H1 (cell line): ENCODE measurements around the gene CFHR5. TPM values are rescaled to one million over a fixed set of nuclear protein-coding genes. Genes with fewer than 3 reads are reported as not detected.

Experiments
- CTCF ChIA-PET: fragments of 300-600 bp; sonication (Branson Sonifier 250); formaldehyde crosslinking; loops from one replicate; lab custom pipeline; 2021; ENCODE audit not compliant: partially characterized antibody; lab: Charles Lee
- POLR2A ChIA-PET: fragments of 300-600 bp; sonication (Branson Sonifier 250); formaldehyde crosslinking; loops from one replicate; lab custom pipeline; 2021; ENCODE audit warnings: inconsistent platforms; ENCODE audit not compliant: partially characterized antibody; lab: Charles Lee
- DNase-seq, 2 experiments: peaks; one replicate each; pipeline versions ENCODE4 v3.0.0 to v3.0.0-alpha.2; 2010 to 2022; ENCODE audit warnings: low spot score in 2 of 2, low read depth in 1 of 2, mixed read lengths in 1 of 2
- FAIRE-seq: peaks from 2 replicates; lab custom pipeline; 2011; peaks lifted over from hg19 to GRCh38; lab: Jason Lieb, UNC
- H2AFZ ChIP-seq: 2 replicates; pipeline ENCODE4 v1.8.1; 2012; ENCODE audit warnings: low read length, inconsistent platforms
- H2AK5ac ChIP-seq: 2 replicates; pipeline ENCODE4 v1.6.1; 2013; ENCODE audit warnings: low read depth, low read length
- H2BK120ac ChIP-seq: replicated peaks from 2 replicates; pipeline ENCODE3; 2013; ENCODE audit warnings: low read depth, low read length, inconsistent platforms
- H2BK12ac ChIP-seq: 2 replicates; pipeline ENCODE4 v1.6.1; 2013; ENCODE audit warnings: low read depth, low read length
- H2BK15ac ChIP-seq: 2 replicates; pipeline ENCODE4 v1.6.1; 2013; ENCODE audit warnings: low read length
- H2BK20ac ChIP-seq: 2 replicates; pipeline ENCODE4 v1.6.1; 2013; ENCODE audit warnings: low read length
- H2BK5ac ChIP-seq: 2 replicates; pipeline ENCODE4 v1.6.1; 2013; ENCODE audit warnings: low read depth, low read length
- H3K14ac ChIP-seq: 2 replicates; pipeline ENCODE4 v1.6.1; 2013; ENCODE audit warnings: inconsistent platforms; ENCODE audit not compliant: insufficient read length
- H3K18ac ChIP-seq: 2 replicates; pipeline ENCODE4 v1.6.1; 2013; ENCODE audit warnings: low read length; ENCODE audit errors: extremely low read depth
- H3K23ac ChIP-seq: 2 replicates; pipeline ENCODE4 v1.6.1; 2013; ENCODE audit warnings: inconsistent platforms; ENCODE audit not compliant: insufficient read length
- H3K23me2 ChIP-seq: 2 replicates; pipeline ENCODE4 v1.6.1; 2013; ENCODE audit warnings: low read depth, low read length
- H3K27ac ChIP-seq: 2 replicates; pipeline ENCODE4 v1.6.1; 2011; ENCODE audit warnings: low read depth, low read length, inconsistent platforms
- H3K27me3 ChIP-seq, 4 experiments: replicated peaks in 1 of 4; 1 replicate in 1 of 4; 2 replicates in 3 of 4; pipeline versions ENCODE4 v1.6.1 to v1.8.1; 2011 to 2013; ENCODE audit warnings: low read length in 3 of 4, mild to moderate bottlenecking in 3 of 4, inconsistent platforms in 2 of 4, mixed read lengths in 2 of 4, moderate library complexity in 1 of 4; ENCODE audit not compliant: control insufficient read depth in 3 of 4, insufficient read depth in 3 of 4; ENCODE audit errors: extremely low read depth in 1 of 4
- H3K36me3 ChIP-seq, 4 experiments: 2 replicates each; pipeline versions ENCODE4 v1.6.1 to v1.8.1; 2011 to 2013; ENCODE audit warnings: mild to moderate bottlenecking in 4 of 4, low read length in 3 of 4, moderate library complexity in 2 of 4, control low read depth in 1 of 4, inconsistent platforms in 1 of 4; ENCODE audit not compliant: insufficient read depth in 4 of 4, control insufficient read depth in 2 of 4
- H3K4ac ChIP-seq: replicated peaks from 2 replicates; pipeline ENCODE3; 2013; ENCODE audit warnings: low read length, low read depth, mixed read lengths, inconsistent platforms; ENCODE audit not compliant: insufficient read length
- H3K4me1 ChIP-seq, 4 experiments: replicated peaks in 1 of 4; 1 replicate in 1 of 4; 2 replicates in 3 of 4; pipeline versions ENCODE4 v1.6.1 to v1.8.1; 2011 to 2013; ENCODE audit warnings: low read length in 3 of 4, inconsistent platforms in 2 of 4, mixed read lengths in 1 of 4; ENCODE audit not compliant: insufficient read depth in 4 of 4, control insufficient read depth in 3 of 4
- H3K4me2 ChIP-seq, 2 experiments: 2 replicates each; pipeline versions ENCODE4 v1.6.1 to v1.8.1; 2011 to 2013; ENCODE audit warnings: low read depth in 2 of 2, low read length in 2 of 2, control low read depth in 1 of 2, inconsistent platforms in 1 of 2, mild to moderate bottlenecking in 1 of 2; ENCODE audit not compliant: insufficient read depth in 1 of 2
- H3K4me3 ChIP-seq, 4 experiments: fragments of 200-600, 300-600 bp in 1 of 4; sonication (generic), shearing (Covaris generic), sonication (Bioruptor Twin) in 1 of 4; 2 replicates each; pipeline versions ENCODE4 v1.5.1 to v1.8.1; 2011 to 2016; ENCODE audit warnings: low read length in 4 of 4, low read depth in 3 of 4, control low read depth in 2 of 4, inconsistent platforms in 2 of 4, mild to moderate bottlenecking in 2 of 4, mixed read lengths in 1 of 4, moderate library complexity in 1 of 4; ENCODE audit not compliant: insufficient read depth in 2 of 4; ENCODE audit errors: extremely low read depth in 1 of 4
- H3K56ac ChIP-seq: replicated peaks from 2 replicates; pipeline ENCODE3; 2013; ENCODE audit warnings: low read depth, mild to moderate bottlenecking, mixed read lengths, low read length, inconsistent platforms; ENCODE audit not compliant: insufficient read length
- H3K79me1 ChIP-seq: 2 replicates; pipeline ENCODE4 v1.6.1; 2013; ENCODE audit warnings: low read depth, low read length, control low read depth
- H3K79me2 ChIP-seq, 2 experiments: 2 replicates each; pipeline versions ENCODE4 v1.6.1 to v1.8.1; 2012 to 2013; ENCODE audit warnings: low read length in 2 of 2, mild to moderate bottlenecking in 2 of 2, inconsistent platforms in 1 of 2; ENCODE audit not compliant: insufficient read depth in 2 of 2, control insufficient read depth in 1 of 2
- H3K9ac ChIP-seq, 4 experiments: replicated peaks in 1 of 4; 1 replicate in 1 of 4; 2 replicates in 3 of 4; pipeline versions ENCODE4 v1.6.1 to v1.8.1; 2011 to 2013; ENCODE audit warnings: low read depth in 3 of 4, low read length in 3 of 4, control low read depth in 2 of 4, mild to moderate bottlenecking in 2 of 4, moderate library complexity in 2 of 4, inconsistent platforms in 1 of 4; ENCODE audit errors: extremely low read depth in 1 of 4
- H3K9me3 ChIP-seq, 2 experiments: 2 replicates each; pipeline versions ENCODE4 v1.6.1 to v1.8.1; 2012 to 2013; ENCODE audit warnings: mild to moderate bottlenecking in 2 of 2, moderate library complexity in 2 of 2, control low read depth in 1 of 2, inconsistent platforms in 1 of 2, low read depth in 1 of 2, low read length in 1 of 2, mixed read lengths in 1 of 2; ENCODE audit not compliant: insufficient read depth in 2 of 2
- H4K20me1 ChIP-seq, 2 experiments: replicated peaks in 1 of 2; 2 replicates each; pipeline versions ENCODE3 to v1.8.1; 2011 to 2013; ENCODE audit warnings: inconsistent platforms in 2 of 2, low read length in 2 of 2, mild to moderate bottlenecking in 1 of 2; ENCODE audit not compliant: insufficient read depth in 2 of 2, control insufficient read depth in 1 of 2
- H4K5ac ChIP-seq: 2 replicates; pipeline ENCODE4 v1.6.1; 2013; ENCODE audit warnings: low read length, low read depth, mixed read lengths, inconsistent platforms; ENCODE audit not compliant: insufficient read length
- H4K8ac ChIP-seq: 2 replicates; pipeline ENCODE4 v1.8.0; 2013; ENCODE audit warnings: mild to moderate bottlenecking, moderate library complexity, low read length, inconsistent platforms; ENCODE audit not compliant: insufficient read depth; ENCODE audit errors: extremely low read depth
- H4K91ac ChIP-seq: replicated peaks from 2 replicates; pipeline ENCODE3; 2013; ENCODE audit warnings: low read length, mixed read lengths, inconsistent platforms; ENCODE audit not compliant: insufficient read length
- KDM1A ChIP-seq: fragments of 200-600, 300-600 bp; sonication (generic); IDR thresholded peaks from 2 replicates; pipeline ENCODE4 v1.7.1; 2016; ENCODE audit warnings: mild to moderate bottlenecking, low read length, borderline replicate concordance
- WGBS, 2 experiments: shearing (Covaris generic) in 1 of 2; methylation state at CpG; one replicate each; pipeline versions ENCODE4 v1.1.6 to v1.1.7; 2013 to 2015; ENCODE audit warnings: low lambda C conversion rate in 2 of 2, mixed read lengths in 2 of 2, inconsistent platforms in 1 of 2, low coverage in 1 of 2, missing lambda C conversion rate in 1 of 2; ENCODE audit not compliant: insufficient replicate concordance in 2 of 2, insufficient coverage in 1 of 2, insufficient read length in 1 of 2; ENCODE audit errors: extremely low coverage in 1 of 2, missing lambda C conversion rate in 1 of 2; 5-methylcytosine and 5-hydroxymethylcytosine counted together
- polyA plus RNA-seq, 7 experiments: library from polyadenylated mRNA; depleted of rRNA in 3 of 7; stranded (reverse) in 5 of 7; unstranded in 2 of 7; fragments of >200 nt in 5 of 7; fragments of 200-250 nt in 2 of 7; gene quantifications; 1 replicate in 5 of 7; 2 replicates in 1 of 7; 4 replicates in 1 of 7; pipeline versions ENCODE4 v1.2.1 to v1.2.3, GENCODE V29; 2011 to 2013; ENCODE audit warnings: missing spikeins in 2 of 7, mixed read lengths in 2 of 7
- total RNA-seq: library from RNA; stranded (reverse); fragmentation: NEBNext Ultra II Directional; extraction: Animal tissue kit (Norgen Biotek cat#: 25700); gene quantifications from 2 replicates; pipeline ENCODE4 v1.2.1, GENCODE V29; 2021

Gene CFHR5
- total and polyA plus RNA-seq, 2 of the 8 experiments (the other 6 are each of a cell fraction or from before 2014, with no cell fraction given) = not detected

DNA sequence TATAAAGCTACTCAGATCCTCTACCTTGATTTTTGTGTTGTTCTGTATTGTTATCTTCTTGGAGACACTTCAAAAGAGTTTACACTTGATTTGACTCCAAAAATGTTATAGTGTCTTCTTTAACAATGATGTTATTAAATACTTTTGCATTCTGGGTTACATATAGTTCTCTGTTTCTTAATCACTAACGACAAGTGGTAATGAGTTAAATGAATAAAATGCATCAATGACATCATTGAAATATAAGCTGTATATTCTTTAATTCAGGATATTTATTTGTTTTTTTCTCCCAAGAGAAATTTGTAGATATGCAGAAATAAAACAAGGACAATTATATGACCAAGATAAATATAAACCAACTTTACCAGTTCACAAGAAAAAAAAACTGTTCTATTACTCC lies 7.2 kb upstream of the CFHR5 start:
- Histone ChIP-seq H4K91ac (no peak overlapping the region), H3K23ac (no peak overlapping the region), H3K9me3 (no peaks in the 10 kb centered on the region), H2BK20ac (no peak overlapping the region), H3K9ac (no peak overlapping the region), H3K27me3 (no peaks in the 10 kb centered on the region), H3K27ac (no peak overlapping the region), H3K79me2 (no peaks in the 10 kb centered on the region), H2BK5ac (no peak overlapping the region), H2BK12ac (no peak overlapping the region), H3K4me3 (no peak overlapping the region), H4K20me1 (no peaks in the 10 kb centered on the region), H3K23me2 (no peaks in the 10 kb centered on the region), H3K18ac (no peak overlapping the region), H3K79me1 (no peaks in the 10 kb centered on the region), H3K36me3 (no peaks in the 10 kb centered on the region), H3K4me2 (no peak overlapping the region), H2BK120ac (no peak overlapping the region), H3K14ac (no peak overlapping the region), H4K5ac (no peak overlapping the region), H3K4me1 (no peaks in the 10 kb centered on the region), H2AFZ (no peak overlapping the region), H4K8ac (no peak overlapping the region), H3K4ac (no peak overlapping the region), H3K56ac (no peak overlapping the region), H2BK15ac (no peak overlapping the region), H2AK5ac (no peak overlapping the region)
- 100% methylated on average over 1 of the region's 1 CpG; no CpG with 5 or more reads in 1 of the 2 experiments for WGBS, 2 experiments
- ChIA-PET POLR2A (no interaction called here), CTCF (interaction anchor here (0.8 kb wide), 1 partner anchor 237 kb away, joined by 3 read pairs; no protein-coding TSS in a partner anchor)
- FAIRE-seq (no peak), DNase-seq (no peak)
- no peak for TF ChIP-seq KDM1A
